Dermis microvascular lymphatic vessel endothelial cell (primary cell): ENCODE data around the gene SH3PXD2A. TPM values are rescaled to one million over a fixed set of nuclear protein-coding genes. Genes with fewer than 3 reads are reported as not detected.
A peak's percentile ranks its signal among the peaks of the same experiment; 100 is the strongest.

Experiments
- DNase-seq, 2 donors: peaks; one replicate each; pipeline versions ENCODE4 v3.0.0 to v3.0.0-alpha.2; 2010; ENCODE audit warnings: low read depth in 2 of 2
- total RNA-seq: library from RNA; depleted of rRNA; stranded (reverse); fragments of >200 nt; gene quantifications from 2 replicates; pipeline ENCODE4 v1.2.1, GENCODE V29; 2014

The SH3PXD2A gene
- total RNA-seq, 1 donor from 2014 or later: 2.6 TPM

DNA sequence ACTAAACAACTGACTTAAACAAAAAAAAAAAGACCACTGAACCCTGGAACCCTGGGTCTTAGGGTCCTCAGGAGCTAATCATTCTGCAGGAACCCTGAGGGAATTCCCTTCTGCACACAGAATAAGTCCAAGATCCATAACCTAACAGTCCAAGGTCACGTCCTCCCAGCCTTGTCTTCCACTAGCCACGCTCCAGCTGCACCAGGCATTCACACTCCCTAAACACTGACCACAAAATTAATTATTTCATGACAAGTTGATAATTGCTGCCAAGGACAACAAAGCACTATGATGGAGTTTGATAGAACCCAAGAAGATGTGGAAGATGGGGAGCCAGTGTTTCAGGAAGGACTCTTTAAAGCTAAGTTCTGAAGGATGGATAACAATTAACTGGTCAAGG is 130.6 kb downstream of the SH3PXD2A start:
- no peak for DNase-seq

DNA sequence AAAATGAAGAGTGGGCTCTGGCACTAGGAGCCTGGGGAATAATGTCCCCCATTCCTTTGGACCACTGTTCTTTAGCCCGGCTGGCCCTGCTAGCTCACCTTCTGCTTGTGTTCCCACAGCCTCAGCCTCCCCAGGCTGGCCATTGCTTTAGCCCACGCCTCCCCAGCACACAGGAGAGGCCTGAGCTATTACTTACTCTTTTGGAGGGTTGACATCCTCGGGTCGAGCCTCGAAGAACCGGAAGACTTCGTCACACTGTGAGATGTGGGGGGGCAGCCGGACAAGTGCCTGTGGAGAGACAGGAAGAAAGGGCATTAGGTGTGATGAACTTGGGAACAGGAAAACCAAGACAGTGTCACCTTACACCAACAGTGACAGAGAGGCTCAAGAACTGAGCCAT is 131.3 kb downstream of the SH3PXD2A start:
- DNase-seq: no peak

DNA sequence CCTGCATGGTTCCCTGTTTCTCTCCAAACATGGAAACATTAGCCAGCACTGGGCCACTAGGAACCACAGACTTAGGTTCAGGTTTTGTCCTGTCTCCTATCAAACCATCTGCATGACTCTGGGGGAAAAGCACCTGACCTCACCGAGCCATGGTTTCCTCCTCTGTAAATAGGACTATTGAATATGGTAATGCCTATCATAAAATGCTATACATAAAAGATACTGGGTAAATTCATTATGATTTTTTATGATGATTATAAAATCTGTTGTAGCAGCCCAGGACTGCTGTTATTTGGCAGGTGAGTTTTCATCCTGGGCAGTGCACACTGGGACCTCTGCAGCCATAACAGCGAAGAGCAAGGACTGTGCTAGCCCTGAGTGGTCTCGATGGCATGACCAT is 131.8 kb downstream of the SH3PXD2A start:
- DNase-seq: no peak

DNA sequence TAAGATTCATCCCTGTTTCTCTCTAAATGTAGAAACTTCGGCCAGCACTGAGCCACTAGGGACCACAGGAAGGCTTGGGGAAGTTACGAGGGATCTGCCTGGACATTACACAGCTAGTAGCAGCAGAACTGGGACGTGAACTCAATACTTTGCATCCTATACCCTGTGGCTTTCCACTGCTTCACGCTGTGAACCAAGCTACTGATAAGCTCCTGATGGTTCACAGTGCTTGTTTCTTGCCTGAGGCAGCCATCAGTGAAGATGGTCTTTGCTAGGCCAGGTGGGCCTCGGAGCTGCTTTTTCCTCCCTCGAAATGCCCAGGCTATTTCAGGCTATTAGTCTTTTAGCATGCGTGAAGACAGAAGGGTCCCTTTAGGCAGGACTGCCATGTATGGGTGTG is 132.7 kb downstream of the SH3PXD2A start:
- DNase-seq: no peak

DNA sequence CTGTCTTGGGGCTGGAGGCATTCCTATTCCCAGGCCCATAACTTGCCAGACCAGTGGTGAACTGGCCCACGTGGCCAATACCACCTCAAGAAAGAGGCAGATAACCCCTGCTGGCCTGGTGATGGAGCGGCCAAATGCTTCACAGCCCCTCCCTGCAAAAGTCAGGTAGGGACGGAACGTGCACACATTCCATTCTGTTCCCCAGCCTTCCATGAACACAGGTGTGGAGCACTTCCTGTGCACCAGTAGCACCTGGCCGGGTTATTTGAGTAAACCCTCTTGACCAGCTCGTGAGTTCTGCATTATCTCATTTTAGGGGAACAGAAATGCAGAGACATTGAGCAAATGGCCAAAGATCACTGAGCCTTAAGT is 134.4 kb downstream of the SH3PXD2A start:
- DNase-seq: no peak

DNA sequence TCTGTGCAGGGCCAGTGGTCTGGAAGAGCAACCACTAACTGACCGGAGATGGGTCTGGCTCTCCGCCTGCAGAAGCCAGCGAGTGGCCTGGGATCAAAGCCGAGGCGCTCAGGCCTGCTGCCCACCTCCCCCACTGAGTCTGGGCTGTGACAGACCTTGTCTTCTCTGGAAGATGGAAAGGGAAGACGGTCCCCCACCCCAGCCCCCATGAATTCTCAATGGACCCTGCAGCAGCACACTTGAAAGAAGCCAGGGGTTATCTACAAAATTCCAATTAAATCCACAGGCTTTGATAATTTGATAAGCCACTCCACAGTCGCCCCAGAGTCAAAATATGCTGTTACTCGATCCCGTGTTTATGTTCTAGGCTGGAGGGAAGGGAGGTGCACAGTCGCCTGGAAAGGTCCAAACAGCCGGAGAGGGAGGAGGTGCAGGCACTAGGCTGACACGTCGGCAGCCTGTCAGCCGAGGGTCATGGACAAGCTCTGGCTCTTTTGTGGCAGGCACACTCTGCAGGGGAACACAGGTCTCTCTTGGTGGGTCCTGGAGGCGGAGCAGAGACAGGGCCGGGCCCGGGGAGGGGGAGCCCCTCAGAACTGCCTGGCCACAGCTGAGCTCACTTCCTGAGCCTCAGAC is 134.9 kb downstream of the SH3PXD2A start:
- DNase-seq: no peak

DNA sequence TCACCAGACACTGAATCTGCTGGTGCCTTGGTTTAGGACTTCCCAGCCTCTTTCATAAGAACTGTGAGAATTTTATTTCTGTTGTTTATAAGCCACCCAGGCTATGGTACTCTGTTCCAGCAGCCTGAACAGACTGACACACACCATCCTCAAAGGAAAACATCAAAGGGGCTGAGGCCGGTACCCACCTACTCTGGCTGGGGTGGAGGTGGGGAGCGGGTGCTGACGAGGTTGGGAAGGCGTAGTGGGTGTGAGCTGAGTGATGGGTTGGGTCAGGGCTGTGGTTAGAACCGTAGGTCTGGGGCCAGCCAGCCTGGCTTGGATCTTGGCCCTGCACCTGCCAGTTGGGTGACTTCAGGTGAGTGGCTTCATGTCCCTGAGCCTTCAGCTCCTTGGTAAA is 136.3 kb downstream of the SH3PXD2A start:
- no peak for DNase-seq

DNA sequence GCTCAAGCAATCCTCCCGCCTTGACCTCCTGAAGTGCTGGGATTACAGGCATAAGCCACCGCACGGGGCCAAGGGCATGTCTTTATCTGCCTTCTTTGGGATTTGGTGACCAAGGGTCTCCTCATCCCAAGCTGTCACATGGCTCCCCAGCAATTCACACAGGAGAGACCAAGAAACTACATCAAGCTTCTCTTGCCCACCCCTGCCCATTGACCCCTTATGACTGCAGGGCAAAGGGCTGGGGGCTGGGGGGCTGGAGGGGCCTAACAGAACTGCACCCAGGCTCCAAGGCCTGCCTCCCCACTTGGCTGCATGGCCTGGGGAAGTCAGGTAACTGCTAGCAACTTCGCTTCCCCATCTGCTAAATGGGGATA is 137.1 kb downstream of the SH3PXD2A start:
- no peak for DNase-seq

DNA sequence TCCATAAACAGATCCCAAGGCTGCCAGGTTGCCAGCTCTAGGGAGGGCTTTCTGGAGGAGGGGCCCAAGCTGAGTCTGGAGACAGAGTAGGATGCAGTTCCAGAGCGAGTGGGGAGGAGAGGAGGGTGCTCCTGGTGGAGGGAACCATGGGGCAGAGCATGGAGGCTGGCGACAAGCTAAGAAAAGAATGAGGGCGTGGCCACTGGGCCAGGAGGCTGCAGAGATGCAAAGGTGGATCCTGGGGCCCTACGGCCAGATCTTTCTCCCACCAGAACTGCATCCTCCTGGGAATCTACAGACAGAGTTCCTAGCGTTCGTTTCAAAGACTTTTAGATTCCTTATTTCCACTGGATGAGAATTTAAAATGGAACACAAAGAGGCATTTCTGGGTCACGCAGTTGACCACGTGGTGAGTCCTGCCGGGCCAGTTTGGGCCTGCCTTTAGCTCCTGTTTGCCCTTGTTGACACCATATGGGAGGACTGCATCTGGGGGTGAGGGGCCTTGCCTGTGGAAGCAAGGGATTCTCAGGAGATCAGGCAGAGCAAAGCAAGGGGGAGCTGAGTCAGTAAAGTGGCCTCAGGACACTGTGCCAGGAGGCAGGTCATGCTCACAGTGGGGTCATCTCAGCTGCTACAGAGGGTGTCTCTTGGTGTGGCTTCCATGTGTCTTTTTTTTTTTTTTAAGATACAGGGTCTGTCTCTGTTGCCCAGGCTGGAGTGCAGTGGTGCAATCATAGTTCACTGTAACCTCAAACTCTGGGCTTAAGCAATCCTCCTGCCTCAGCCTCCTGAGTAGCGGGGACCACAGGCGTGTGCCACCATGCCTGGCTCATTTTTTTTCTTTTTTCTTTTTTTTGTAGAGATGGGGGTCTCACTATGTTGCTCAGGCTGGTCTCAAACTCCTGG is 137.8 kb downstream of the SH3PXD2A start:
- no peak for DNase-seq

DNA sequence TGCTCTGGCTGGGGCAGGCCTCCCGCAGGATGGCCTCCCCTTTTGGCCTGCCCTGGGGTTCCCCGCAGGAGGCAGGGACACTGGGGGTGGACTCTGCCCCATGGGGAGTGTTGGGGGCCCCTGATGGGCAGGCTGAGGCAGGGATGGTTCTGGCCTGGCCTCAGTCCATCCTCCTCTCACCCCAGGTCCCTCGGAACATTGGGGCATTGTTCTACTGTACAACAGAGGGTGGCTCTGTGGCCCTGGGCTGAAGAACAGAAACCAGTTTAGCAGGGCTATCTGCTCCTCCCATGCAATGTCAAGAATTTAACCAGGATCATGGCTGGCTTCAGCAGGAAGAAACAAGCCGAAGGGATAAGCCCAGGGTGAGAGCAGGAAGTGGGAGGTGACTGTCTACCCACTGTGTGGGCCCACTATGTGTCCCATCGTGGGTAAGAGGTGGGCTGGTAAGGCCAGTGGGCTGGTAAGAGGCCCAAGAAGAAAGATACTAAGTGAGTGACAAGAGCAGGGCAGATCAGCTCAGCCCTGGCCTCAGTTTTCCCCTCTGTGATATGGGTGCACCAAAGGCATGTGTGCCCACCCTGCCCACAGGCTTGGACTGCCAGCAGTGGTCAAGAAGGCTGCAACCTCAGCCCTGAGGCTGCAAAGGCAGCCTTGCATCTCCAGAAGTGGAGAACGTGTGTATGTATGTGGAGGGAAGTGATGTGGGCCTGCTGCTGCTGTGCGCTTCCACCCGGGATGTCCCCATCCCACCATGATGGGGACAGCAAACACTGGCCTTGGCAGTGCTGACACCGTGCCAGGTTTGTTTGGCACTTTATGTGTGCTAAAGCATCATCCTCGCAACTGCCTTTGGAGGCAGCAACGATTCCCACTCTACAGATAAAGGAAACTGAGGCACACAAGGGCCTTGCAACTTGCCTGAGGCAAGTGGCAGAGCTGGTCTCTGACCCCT is 138.9 kb downstream of the SH3PXD2A start:
- no peak for DNase-seq

DNA sequence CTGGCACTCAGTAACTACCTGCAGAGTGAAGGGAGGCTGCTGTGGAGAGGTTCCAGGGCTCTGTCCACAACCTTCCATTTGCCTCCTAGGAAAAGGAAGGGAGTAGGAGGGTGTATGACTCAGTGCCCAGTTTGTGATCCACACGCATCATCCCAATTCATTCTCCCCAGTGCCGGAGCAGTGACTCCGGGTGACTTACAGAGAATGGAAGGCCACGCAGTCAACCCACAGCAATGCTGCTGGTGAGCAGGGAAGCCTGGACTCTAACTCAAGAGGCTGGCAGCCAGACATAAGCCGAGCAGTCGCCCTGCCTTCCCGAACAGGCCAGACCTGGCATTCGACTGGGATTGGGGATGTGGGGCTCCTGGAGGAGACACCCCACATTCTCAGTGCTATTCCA is 139.9 kb downstream of the SH3PXD2A start:
- DNase-seq: peak in 1 of 2 donors; percentile 21

DNA sequence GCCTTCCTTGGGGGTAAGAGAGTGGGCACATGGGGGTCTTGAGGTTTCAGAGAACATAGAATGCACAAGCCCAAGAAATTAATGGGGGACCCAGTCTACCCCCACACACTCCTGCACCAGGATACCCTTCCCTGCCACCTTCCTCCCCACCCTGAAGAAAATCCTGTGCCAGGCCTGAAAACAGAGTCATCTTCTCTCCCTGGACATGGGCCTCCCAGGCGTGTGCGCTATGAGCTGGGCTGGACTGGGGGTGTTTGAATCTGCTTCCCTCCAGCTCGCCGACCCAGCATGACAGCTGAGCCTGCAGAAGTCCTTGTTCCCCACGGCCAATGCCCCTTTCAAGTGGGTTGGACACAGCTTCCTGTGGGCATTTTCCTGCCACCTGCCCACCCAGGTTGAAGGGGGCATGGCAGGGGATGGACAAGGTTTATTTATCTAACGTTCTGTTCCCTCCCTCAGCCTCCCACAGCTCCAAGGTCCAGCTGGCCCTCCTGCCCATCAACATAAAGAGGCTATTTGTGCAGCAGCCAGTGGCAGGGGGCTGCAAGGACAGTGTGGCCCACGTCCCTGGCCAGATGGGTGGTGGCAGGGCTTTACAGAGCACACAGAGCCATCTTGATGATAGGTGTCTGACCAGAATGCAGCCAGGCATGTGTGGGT is 141.0 kb downstream of the SH3PXD2A start:
- DNase-seq: no peak

DNA sequence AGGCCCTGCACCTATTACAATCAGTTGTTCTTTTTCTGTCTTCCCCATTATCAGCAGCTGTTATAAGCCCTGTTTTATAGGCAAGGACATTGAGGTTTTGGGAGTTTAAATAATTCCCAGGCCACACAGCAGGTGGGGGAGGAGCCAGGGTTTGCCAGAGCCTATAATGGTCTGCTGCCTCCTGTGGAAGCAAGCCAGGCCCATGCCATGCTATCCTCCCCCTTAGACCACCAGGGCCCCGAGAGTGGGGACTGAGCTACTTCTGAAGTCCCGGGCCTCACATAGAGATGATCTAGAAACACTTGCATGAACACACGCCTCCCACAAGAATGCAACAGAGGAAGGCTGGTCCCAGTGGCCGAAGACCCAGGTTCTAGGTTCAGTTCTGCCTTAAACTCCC is 141.7 kb downstream of the SH3PXD2A start:
- no peak for DNase-seq

DNA sequence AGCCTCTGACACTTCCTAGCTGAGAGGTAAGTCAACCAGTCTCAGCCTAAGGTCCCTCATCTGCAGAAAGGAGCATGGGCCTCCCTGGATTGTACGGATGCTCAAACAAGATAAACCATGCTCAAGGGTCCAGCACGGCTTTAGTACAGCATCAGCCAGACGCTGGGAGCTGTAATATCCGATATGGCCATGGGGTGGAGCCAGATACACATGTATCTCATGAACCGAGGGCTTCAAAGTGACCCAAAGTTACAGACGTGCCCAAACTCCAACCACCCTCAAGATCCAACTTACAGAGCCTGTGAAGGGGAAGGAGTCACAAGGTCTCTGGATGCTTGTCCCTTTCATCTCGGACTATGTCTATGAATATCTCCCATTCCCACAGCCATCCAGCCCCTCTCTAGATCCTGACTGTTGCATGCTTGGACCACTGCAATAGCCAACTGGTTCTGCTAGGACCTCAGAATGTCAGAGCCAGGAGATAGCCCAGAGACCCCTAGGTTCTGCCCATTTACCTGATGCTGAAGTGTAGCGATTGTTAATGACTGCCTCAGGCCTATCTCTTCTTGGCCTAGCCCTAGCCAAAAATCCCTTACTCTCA is 142.4 kb downstream of the SH3PXD2A start:
- peak; percentile 35 to 68 for DNase-seq

DNA sequence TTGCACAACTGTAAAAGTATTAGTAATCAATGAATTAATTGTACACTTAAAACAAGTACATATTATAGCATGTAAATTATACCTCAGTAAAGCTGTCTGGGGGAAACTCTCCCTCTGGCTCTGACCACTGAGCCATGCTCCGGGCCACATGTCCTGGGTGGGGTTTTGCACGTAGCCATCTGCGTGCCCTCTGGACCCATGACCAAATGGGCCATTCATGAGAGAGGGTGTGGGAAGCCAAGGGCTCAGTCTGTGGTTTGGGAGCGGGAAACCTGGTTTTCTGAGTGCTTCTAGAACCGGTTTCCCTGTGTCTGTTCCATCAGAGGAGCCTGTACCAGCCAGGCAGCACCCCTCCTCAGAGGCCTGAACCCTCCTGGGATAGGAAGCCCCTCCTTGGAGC is 143.2 kb downstream of the SH3PXD2A start:
- no peak for DNase-seq

DNA sequence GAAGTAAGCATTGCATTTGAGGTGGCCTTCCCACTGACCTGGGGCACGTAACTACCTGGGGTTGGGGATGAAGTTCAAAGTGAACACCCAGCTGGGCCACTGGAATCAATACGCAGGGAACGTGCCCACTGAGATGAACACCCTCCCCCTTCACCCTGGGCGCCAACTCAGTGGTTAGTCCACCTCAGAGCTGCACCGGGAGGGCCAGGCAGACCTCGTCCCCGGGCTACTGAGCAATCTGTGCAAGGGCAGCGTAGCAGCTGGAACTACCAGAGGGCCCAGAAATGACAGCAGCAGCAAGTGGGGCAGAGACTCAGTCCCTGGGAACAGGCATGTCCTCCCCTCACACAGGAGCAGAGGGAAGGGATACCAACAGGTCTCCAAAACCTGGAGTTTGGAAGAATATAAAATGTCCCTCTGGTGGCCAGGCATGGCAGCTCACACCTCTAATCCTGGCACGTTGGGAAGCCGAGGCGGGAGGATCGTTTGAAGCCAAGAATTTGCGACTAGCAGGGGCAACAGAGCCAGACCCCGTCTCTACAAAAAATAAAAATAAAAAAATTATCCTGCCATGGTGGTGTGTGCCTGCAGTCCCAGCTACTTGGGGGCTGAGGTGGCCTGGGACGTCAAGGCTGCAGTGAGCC is 143.9 kb downstream of the SH3PXD2A start:
- DNase-seq: no peak

DNA sequence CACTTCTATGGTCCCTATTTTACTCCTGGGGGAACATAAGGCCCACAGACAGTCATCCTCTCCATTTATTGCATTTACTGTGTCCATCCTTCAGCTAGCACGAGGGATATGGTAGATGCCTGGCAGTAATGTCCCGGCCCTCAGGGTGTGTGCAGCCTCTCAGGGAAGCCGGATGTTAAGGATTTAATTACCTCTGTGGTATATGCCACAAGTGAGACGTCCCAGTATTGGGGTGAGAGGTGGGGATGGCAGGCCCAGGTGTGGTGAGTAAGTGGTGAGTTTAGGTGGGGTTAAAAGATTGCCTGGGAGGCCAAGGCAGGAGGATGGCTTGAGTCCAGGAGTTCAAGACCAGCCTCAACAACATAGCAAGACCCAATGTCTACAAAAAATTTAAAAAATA is 144.9 kb downstream of the SH3PXD2A start:
- no peak for DNase-seq

DNA sequence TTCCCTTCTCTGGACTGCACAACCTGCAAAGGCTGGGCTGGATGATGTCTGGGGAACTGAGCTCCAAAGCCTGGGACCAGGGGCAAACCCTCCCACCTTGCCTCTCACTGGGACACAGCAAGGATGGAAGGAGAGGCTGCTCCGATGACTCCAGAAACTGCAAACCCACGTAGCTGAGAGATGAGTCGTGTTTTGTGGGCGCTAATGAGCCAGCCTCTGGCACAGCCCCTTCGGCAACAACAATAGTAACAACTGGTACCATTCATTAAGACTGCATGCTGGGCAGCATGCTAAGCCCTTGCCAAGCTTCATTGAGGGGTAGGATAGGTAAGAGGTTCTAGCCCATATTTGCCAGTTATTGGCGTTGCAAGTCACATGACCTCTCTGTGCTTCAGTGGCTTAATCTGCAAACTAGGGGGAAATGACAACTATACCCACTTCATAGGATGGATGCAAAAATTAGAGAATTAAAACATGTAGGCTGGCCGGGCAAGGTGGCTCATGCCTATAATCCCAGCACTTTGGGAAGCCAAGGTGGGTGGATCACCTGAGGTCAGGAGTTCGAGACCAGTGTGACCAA is 145.9 kb downstream of the SH3PXD2A start:
- peak in 1 of 2 donors; percentile 12 for DNase-seq

DNA sequence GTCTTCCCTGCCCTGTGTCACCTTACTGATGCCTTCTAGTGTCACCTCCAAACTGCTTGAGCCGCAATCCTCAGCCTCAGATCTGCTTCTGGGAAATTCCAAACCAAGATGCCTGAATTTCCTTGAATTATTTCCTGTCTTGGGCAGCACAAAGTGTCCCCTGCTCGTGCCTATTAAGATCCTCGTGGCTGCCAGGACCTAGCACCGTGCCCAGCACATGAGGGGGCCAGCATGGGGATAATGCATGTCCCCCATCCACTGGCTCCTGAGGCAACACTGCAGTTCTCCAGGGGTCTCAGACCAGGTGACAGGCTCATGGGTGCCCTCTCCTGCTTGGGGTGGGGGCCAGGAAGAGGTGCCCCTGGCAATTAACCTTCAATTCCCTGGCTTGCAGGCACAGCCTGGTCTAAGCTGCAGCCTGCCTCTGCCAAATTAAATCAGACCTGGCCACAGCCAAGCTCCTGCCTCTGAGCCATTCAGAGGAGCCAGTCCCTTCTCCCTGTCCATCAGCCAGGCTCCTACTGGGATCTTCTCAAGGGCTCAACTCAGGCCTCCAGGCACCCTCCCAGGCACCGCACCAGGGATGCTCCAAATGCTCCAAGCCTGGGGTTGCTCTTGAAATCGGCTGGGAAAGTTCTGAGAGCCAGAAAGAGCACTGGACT is 146.6 kb downstream of the SH3PXD2A start:
- no peak for DNase-seq
